Measurements from ENCODE around the gene FILIP1L. TPM values are rescaled to one million over a fixed set of nuclear protein-coding genes. Genes with fewer than 3 reads are reported as not detected.

The FILIP1L gene
- total and polyA plus RNA-seq, 8 donors = 10.6 to 98.4 (median 57.0) TPM

DNA sequence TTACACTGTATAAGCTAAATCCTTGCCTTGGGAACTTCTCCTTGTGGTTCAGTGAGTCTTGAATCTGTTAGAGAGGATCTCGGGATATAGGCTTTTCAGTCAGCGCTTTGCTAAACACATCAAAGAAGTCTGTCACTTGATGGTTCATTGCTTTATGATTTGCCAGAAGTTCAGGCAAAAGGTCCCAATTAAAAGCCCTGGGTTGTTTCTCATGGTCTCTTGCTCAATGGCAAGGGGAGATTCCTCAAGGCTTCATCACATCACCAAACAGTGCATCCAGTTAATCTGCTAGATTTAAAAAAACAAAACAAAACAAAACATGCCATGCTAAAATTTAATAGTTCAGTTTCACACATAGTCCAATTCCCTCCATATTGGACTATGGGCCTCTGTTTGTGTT lies 114.8 kb downstream of the FILIP1L start:
- no peaks in the 10 kb centered on the region for H3K27me3 ChIP-seq
- H3K4me1 ChIP-seq = peaks cover 11 to 27% (median 13%) of the 10 kb centered on the region in 4 donors
- TF ChIP-seq, protein P1, sequence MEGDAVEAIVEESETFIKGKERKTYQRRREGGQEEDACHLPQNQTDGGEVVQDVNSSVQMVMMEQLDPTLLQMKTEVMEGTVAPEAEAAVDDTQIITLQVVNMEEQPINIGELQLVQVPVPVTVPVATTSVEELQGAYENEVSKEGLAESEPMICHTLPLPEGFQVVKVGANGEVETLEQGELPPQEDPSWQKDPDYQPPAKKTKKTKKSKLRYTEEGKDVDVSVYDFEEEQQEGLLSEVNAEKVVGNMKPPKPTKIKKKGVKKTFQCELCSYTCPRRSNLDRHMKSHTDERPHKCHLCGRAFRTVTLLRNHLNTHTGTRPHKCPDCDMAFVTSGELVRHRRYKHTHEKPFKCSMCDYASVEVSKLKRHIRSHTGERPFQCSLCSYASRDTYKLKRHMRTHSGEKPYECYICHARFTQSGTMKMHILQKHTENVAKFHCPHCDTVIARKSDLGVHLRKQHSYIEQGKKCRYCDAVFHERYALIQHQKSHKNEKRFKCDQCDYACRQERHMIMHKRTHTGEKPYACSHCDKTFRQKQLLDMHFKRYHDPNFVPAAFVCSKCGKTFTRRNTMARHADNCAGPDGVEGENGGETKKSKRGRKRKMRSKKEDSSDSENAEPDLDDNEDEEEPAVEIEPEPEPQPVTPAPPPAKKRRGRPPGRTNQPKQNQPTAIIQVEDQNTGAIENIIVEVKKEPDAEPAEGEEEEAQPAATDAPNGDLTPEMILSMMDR (IDR thresholded peaks at IDR 0.05) = no peak
- TF ChIP-seq POLR2A (IDR thresholded peaks at IDR 0.05) (no peak), EP300 (IDR thresholded peaks at IDR 0.05) (no peak), POLR2AphosphoS5 (IDR thresholded peaks at IDR 0.05) (no peak)
- intact Hi-C loops (cut with DNase I; ENCODE audit: low total_unique reads) = no loop called here
- H3K27ac ChIP-seq = no peak overlapping the region
- H3K36me3 ChIP-seq = no peaks in the 10 kb centered on the region
- no peak overlapping the region for H3K4me3 ChIP-seq
- 91 to 97% (median 94%) methylated on average over 2 of the region's 2 CpGs for WGBS, 5 donors
- DNase-seq = no peak
- peaks cover 0 to 6% (median 3%) of the 10 kb centered on the region in 4 donors for H3K9me3 ChIP-seq

- no peak for TF ChIP-seq POLR2AphosphoS5 (IDR thresholded peaks at IDR 0.05)
- no peak for TF ChIP-seq POLR2A (IDR thresholded peaks at IDR 0.05)
- TF ChIP-seq EP300 (IDR thresholded peaks at IDR 0.05) = no peak
- TF ChIP-seq, protein P1 (IDR thresholded peaks at IDR 0.05) = no peak
- peaks cover 0 to 5% (median 1%) of the 10 kb centered on the region in 4 donors for H3K4me1 ChIP-seq
- H3K27ac ChIP-seq = no peak overlapping the region
- 88 to 94% (median 91%) methylated on average over 2 of the region's 2 CpGs for WGBS, 5 donors
- no peak for DNase-seq
- H3K36me3 ChIP-seq = no peaks in the 10 kb centered on the region
- H3K27me3 ChIP-seq = no peaks in the 10 kb centered on the region
- intact Hi-C loops (cut with DNase I; ENCODE audit: low total_unique reads) = no loop called here
- peaks cover 0 to 6% (median 3%) of the 10 kb centered on the region in 4 donors for H3K9me3 ChIP-seq
- H3K4me3 ChIP-seq = no peak overlapping the region
These were observed 117.0 kb downstream of the FILIP1L start for GRCh38 chr3:99997293-99997692.

- WGBS, 5 donors = 86 to 100% (median 96%) methylated on average over 1 of the region's 1 CpG
- TF ChIP-seq POLR2AphosphoS5 (IDR thresholded peaks at IDR 0.05) (no peak), EP300 (IDR thresholded peaks at IDR 0.05) (no peak), POLR2A (IDR thresholded peaks at IDR 0.05) (no peak)
- TF ChIP-seq, protein P1 (IDR thresholded peaks at IDR 0.05) = no peak
- DNase-seq = no peak
- Histone ChIP-seq H3K4me3 (no peak overlapping the region), H3K4me1 (no peaks in the 10 kb centered on the region), H3K9me3 (no peaks in the 10 kb centered on the region), H3K36me3 (no peaks in the 10 kb centered on the region), H3K27me3 (no peaks in the 10 kb centered on the region), H3K27ac (no peak overlapping the region)
- intact Hi-C loops (cut with DNase I; ENCODE audit: low total_unique reads) = no loop called here
These were observed 124.1 kb downstream of the FILIP1L start for GRCh38 chr3:99990179-99990578.

DNA sequence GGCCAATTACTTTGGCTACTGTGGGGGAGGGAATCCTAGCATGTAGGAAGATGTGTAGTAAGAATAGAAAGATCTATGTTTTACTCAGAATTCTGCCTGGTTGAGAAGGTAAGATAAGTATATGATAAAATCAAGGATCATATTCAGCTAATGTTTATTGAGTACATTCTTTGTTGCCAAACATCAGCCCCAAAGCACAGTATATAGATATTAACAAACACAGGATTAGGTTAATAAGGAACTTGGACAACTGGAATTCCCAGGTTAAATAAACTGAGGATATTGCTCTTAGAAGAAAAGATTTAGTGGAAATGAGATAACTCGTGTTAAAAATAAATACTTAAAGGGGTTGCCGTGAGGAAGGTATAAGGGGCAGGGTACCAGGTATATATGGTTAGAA lies 129.6 kb downstream of the FILIP1L start:
- no peak overlapping the region for H3K4me3 ChIP-seq
- no peaks in the 10 kb centered on the region for H3K27me3 ChIP-seq
- TF ChIP-seq, protein P1 (IDR thresholded peaks at IDR 0.05) = no peak
- TF ChIP-seq POLR2A (IDR thresholded peaks at IDR 0.05) (no peak), POLR2AphosphoS5 (IDR thresholded peaks at IDR 0.05) (no peak), EP300 (IDR thresholded peaks at IDR 0.05) (no peak)
- intact Hi-C loops (cut with DNase I; ENCODE audit: low total_unique reads) = no loop called here
- no peak overlapping the region for H3K27ac ChIP-seq
- H3K4me1 ChIP-seq = no peaks in the 10 kb centered on the region
- DNase-seq = no peak
- H3K9me3 ChIP-seq = no peaks in the 10 kb centered on the region
- WGBS, 5 donors = 22 to 52% (median 39%) methylated on average over 2 of the region's 2 CpGs
- H3K36me3 ChIP-seq = no peaks in the 10 kb centered on the region

Measured in stomach (tissue), 9 donors.